CD4-positive, alpha-beta T cell treated with Interleukin-17A for 4 hours (primary cell): ENCODE results near the gene MSTO1.
"Not testable (repeated sequence)": the region's sequence is repeated elsewhere in the genome, so short reads cannot be mapped to it uniquely, and the experiment has no call there.

ENCODE experiments used
- DNase-seq: peaks from one replicate; pipeline ENCODE4 v3.0.0-alpha.2; 2020; ENCODE audit warnings: mixed read lengths

The MSTO1 gene

GRCh38 chr1:155622191-155622590 lies 12.2 kb downstream of the MSTO1 start:
- DNase-seq, result no peak

GRCh38 chr1:155623357-155623756 lies 13.3 kb downstream of the MSTO1 start:
- DNase-seq, result no peak

GRCh38 chr1:155626428-155626827 lies 16.4 kb downstream of the MSTO1 start:
- not testable (repeated sequence) for DNase-seq

GRCh38 chr1:155636397-155637153 lies 26.6 kb downstream of the MSTO1 start:
- DNase-seq, result no peak

- no peak for DNase-seq
Observed at GRCh38 chr1:155640367-155640766, 30.3 kb downstream of the MSTO1 start.

GRCh38 chr1:155642559-155643180 lies 32.7 kb downstream of the MSTO1 start:
- not testable (repeated sequence) for DNase-seq

GRCh38 chr1:155643230-155643629 lies 33.2 kb downstream of the MSTO1 start:
- no peak for DNase-seq

GRCh38 chr1:155645034-155645598 lies 35.1 kb downstream of the MSTO1 start:
- DNase-seq, result no peak

- no peak for DNase-seq
Observed at GRCh38 chr1:155645648-155646047, 35.6 kb downstream of the MSTO1 start.

- no peak for DNase-seq
Observed at GRCh38 chr1:155646307-155646706, 36.3 kb downstream of the MSTO1 start.

GRCh38 chr1:155648207-155649147 lies 38.5 kb downstream of the MSTO1 start:
- DNase-seq, result no peak

- no peak for DNase-seq
Observed at GRCh38 chr1:155649676-155650075, 39.7 kb downstream of the MSTO1 start.

- DNase-seq, result no peak
Observed at GRCh38 chr1:155650231-155650757, 40.3 kb downstream of the MSTO1 start.

- no peak for DNase-seq
Observed at GRCh38 chr1:155651861-155652661, 42.0 kb downstream of the MSTO1 start.

- no peak for DNase-seq
Observed at GRCh38 chr1:155652951-155653350, 42.9 kb downstream of the MSTO1 start.

GRCh38 chr1:155657463-155657862 lies 47.4 kb downstream of the MSTO1 start:
- DNase-seq, result no peak

GRCh38 chr1:155661239-155661638 lies 51.2 kb downstream of the MSTO1 start:
- not testable (repeated sequence) for DNase-seq
